ENCODE results near the gene SLC25A41. TPM values are rescaled to one million over a fixed set of nuclear protein-coding genes. Genes with fewer than 3 reads are reported as not detected.

SLC25A41 gene
- total and polyA plus RNA-seq, 2 of the 8 experiments (the other 6 are each of a cell fraction or from before 2014, with no cell fraction given), result 0.50 TPM; not detected in 1

DNA sequence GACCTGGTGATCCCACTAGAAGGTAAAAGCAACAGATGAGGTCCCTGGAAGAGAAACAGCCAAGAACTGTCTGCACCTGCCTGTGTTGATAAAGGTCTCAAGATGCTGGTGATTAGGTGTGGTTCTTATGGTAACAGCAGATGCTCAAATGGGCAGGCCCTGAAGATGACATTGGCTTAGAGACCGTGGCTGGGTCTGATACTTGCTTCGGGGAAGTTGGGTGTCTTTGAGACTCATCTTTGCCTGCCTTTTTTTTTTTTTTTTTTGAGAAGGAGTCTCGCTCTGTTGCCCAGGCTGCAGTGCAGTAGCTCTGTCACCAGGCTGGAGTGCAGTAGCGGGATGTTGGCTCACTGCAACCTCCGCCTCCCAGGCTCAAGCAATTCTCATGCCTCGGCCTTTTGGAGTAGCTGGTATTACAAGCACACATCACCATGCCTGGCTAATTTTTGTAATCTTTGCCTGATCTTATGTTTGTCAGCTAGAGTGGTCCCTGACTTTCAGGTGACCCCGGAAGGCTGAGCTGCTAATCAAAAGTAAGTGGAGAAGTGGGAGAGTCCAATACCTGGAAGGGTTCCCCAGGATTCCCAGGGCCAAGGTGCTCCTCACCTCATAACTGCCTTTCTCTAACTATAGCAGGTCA is 18.1 kb upstream of the SLC25A41 start (continued):
- TF ChIP-seq CTCF (IDR thresholded peaks at IDR 0.05; ENCODE audit: control extremely low read depth in 1 of 3, insufficient read depth in 1 of 3, low read depth in 1 of 3, low read length in 3 of 3), result no peak

Data from H1 (cell line).